Suprapubic skin (tissue), 3 donors: ENCODE data around the gene CLEC12A.

ENCODE experiments used
- POLR2A ChIP-seq, 2 donors: fragments of 450-650 bp; IDR thresholded peaks; one replicate each; pipeline ENCODE4 v1.6.1; 2017; ENCODE audit warnings: antibody characterized with exemption in 2 of 2, mild to moderate bottlenecking in 2 of 2, moderate library complexity in 2 of 2
- TF ChIP-seq, protein P1 (sequence below), 2 donors: fragments of 200-600 bp in 1 of 2; fragments of 450-650 bp in 1 of 2; sonication (generic) in 1 of 2; IDR thresholded peaks; one replicate each; pipeline ENCODE4 v1.5.1; 2016 to 2019; ENCODE audit warnings: antibody characterized with exemption in 2 of 2, mild to moderate bottlenecking in 1 of 2, moderate library complexity in 1 of 2

DNA sequence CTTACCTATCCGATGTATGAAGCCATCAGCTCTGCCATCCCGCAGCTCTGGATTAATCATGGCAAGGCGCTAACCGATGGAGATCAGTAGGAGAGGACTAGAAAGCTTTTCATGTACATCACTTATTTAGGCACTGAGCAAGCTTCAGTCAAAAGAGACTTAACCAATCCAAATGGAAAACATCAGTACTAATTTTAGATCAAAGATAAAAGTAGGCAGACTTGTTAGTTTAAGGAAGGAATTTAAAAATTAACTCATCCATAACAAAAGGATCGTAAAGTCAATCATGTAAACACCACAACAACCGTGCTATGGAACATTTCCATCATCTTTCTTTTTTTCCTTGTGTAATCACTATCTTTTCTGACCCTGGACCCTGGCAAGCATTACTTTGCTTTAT lies 38.9 kb upstream of the CLEC12A start, which contains the start of gene CLEC2A:
- TF ChIP-seq, protein P1, sequence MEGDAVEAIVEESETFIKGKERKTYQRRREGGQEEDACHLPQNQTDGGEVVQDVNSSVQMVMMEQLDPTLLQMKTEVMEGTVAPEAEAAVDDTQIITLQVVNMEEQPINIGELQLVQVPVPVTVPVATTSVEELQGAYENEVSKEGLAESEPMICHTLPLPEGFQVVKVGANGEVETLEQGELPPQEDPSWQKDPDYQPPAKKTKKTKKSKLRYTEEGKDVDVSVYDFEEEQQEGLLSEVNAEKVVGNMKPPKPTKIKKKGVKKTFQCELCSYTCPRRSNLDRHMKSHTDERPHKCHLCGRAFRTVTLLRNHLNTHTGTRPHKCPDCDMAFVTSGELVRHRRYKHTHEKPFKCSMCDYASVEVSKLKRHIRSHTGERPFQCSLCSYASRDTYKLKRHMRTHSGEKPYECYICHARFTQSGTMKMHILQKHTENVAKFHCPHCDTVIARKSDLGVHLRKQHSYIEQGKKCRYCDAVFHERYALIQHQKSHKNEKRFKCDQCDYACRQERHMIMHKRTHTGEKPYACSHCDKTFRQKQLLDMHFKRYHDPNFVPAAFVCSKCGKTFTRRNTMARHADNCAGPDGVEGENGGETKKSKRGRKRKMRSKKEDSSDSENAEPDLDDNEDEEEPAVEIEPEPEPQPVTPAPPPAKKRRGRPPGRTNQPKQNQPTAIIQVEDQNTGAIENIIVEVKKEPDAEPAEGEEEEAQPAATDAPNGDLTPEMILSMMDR (IDR thresholded peaks at IDR 0.05), result no peak
- no peak for TF ChIP-seq POLR2A (IDR thresholded peaks at IDR 0.05)
